Left ventricle myocardium inferior (tissue), 1 donor: ENCODE results near the gene CLEC16A. TPM values are rescaled to one million over a fixed set of nuclear protein-coding genes. Genes with fewer than 3 reads are reported as not detected.

Source experiments
- DNase-seq: peaks from one replicate; pipeline ENCODE4 v3.0.0-alpha.2; 2020
- H3K27ac ChIP-seq: fragments of 200-600 bp; replicated peaks from 2 replicates; pipeline ENCODE4 v1.8.0; 2021
- H3K27me3 ChIP-seq: fragments of 200-600 bp; 2 replicates; pipeline ENCODE4 v1.8.0; 2021; ENCODE audit warnings: low read depth
- H3K36me3 ChIP-seq: fragments of 200-600 bp; 2 replicates; pipeline ENCODE4 v1.8.0; 2021
- H3K4me1 ChIP-seq: fragments of 200-600 bp; 2 replicates; pipeline ENCODE4 v1.8.0; 2021
- H3K4me3 ChIP-seq: fragments of 200-600 bp; 2 replicates; pipeline ENCODE4 v1.8.0; 2021; ENCODE audit warnings: mild to moderate bottlenecking, moderate library complexity
- H3K9me3 ChIP-seq: fragments of 200-600 bp; replicated peaks from 2 replicates; pipeline ENCODE4 v1.8.0; 2021
- CTCF ChIP-seq: fragments of 200-600 bp; IDR thresholded peaks from 2 replicates; pipeline ENCODE4 v1.8.0; 2021; ENCODE audit warnings: antibody characterized with exemption, mild to moderate bottlenecking, borderline replicate concordance
- intact Hi-C: fragments of 100-400 bp; cut with micrococcal nuclease; formaldehyde crosslinking; loops from one replicate; pipeline ENCODE4 v1.11.0; 2022
- total RNA-seq: library from RNA; stranded (reverse); fragmentation: NEBNext Ultra II Directional; extraction: Animal tissue kit (Norgen Biotek cat#: 25700); gene quantifications from one replicate; pipeline ENCODE4 v1.2.1, GENCODE V29; 2021
- donor health status: DM: no; HTN: yes; CAD: no; lungs with severe emphysema.

CLEC16A gene
- total RNA-seq, 1 donor from 2014 or later: 24.6 TPM

- H3K27me3 ChIP-seq: no peaks in the 10 kb centered on the region
- intact Hi-C loops: no loop called here
- no peak for TF ChIP-seq CTCF
- H3K36me3 ChIP-seq: peaks cover 18% of the 10 kb centered on the region
- DNase-seq: no peak
- H3K27ac ChIP-seq: no peak overlapping the region
- H3K9me3 ChIP-seq: no peaks in the 10 kb centered on the region
- peaks cover 5% of the 10 kb centered on the region for H3K4me1 ChIP-seq
- H3K4me3 ChIP-seq: no peak overlapping the region
Measured at GRCh38 chr16:11179574-11179973, 235.2 kb downstream of the CLEC16A start.

- H3K4me3 ChIP-seq: no peak overlapping the region
- no peaks in the 10 kb centered on the region for H3K27me3 ChIP-seq
- peaks cover 5% of the 10 kb centered on the region for H3K4me1 ChIP-seq
- no peak overlapping the region for H3K27ac ChIP-seq
- intact Hi-C loops: no loop called here
- no peak for DNase-seq
- TF ChIP-seq CTCF: no peak
- peaks cover 18% of the 10 kb centered on the region for H3K36me3 ChIP-seq
- H3K9me3 ChIP-seq: no peaks in the 10 kb centered on the region
Measured at GRCh38 chr16:11180489-11180888, 236.1 kb downstream of the CLEC16A start.

GRCh38 chr16:11181242-11181898, 237.0 kb downstream of the CLEC16A start:
- Histone ChIP-seq H3K9me3 (no peaks in the 10 kb centered on the region), H3K4me3 (no peak overlapping the region), H3K4me1 (peaks cover 5% of the 10 kb centered on the region), H3K27ac (no peak overlapping the region), H3K36me3 (peaks cover 18% of the 10 kb centered on the region), H3K27me3 (no peaks in the 10 kb centered on the region)
- intact Hi-C loops: no loop called here
- no peak for DNase-seq
- TF ChIP-seq CTCF: no peak

- Histone ChIP-seq H3K27ac (no peak overlapping the region), H3K4me1 (peaks cover 5% of the 10 kb centered on the region), H3K36me3 (peaks cover 18% of the 10 kb centered on the region), H3K27me3 (no peaks in the 10 kb centered on the region), H3K9me3 (no peaks in the 10 kb centered on the region), H3K4me3 (no peak overlapping the region)
- no peak for DNase-seq
- no peak for TF ChIP-seq CTCF
- intact Hi-C loops: no loop called here
Measured at GRCh38 chr16:11181899-11182279, 237.5 kb downstream of the CLEC16A start.

- H3K36me3 ChIP-seq: peaks cover 18% of the 10 kb centered on the region
- H3K4me1 ChIP-seq: peaks cover 5% of the 10 kb centered on the region
- no peak overlapping the region for H3K27ac ChIP-seq
- no peak overlapping the region for H3K4me3 ChIP-seq
- H3K9me3 ChIP-seq: no peaks in the 10 kb centered on the region
- TF ChIP-seq CTCF: no peak
- intact Hi-C loops: no loop called here
- DNase-seq: no peak
- no peaks in the 10 kb centered on the region for H3K27me3 ChIP-seq
Measured at GRCh38 chr16:11182411-11182810, 238.0 kb downstream of the CLEC16A start.
